GM12865 (cell line): ENCODE data around the gene PTPN2.

Experiments
- DNase-seq: peaks from one replicate; pipeline ENCODE4 v3.0.0; 2010; ENCODE audit warnings: low read depth
- H3K4me3 ChIP-seq: 2 replicates; pipeline ENCODE4 v1.5.1; 2011; ENCODE audit warnings: mild to moderate bottlenecking, low read depth, low read length, control low read depth
- TF ChIP-seq, protein P1 (sequence below): IDR thresholded peaks from 2 replicates; pipeline ENCODE4 v1.5.1; 2011; ENCODE audit warnings: low read length, control low read depth, low read depth, inconsistent platforms; ENCODE audit not compliant: insufficient read depth; ENCODE audit errors: missing control alignments

Gene PTPN2

GRCh38 chr18:12750715-12751502, 133.1 kb downstream of the PTPN2 start:
- H3K4me3 ChIP-seq, result no peak overlapping the region
- no peak for DNase-seq
- TF ChIP-seq, protein P1, sequence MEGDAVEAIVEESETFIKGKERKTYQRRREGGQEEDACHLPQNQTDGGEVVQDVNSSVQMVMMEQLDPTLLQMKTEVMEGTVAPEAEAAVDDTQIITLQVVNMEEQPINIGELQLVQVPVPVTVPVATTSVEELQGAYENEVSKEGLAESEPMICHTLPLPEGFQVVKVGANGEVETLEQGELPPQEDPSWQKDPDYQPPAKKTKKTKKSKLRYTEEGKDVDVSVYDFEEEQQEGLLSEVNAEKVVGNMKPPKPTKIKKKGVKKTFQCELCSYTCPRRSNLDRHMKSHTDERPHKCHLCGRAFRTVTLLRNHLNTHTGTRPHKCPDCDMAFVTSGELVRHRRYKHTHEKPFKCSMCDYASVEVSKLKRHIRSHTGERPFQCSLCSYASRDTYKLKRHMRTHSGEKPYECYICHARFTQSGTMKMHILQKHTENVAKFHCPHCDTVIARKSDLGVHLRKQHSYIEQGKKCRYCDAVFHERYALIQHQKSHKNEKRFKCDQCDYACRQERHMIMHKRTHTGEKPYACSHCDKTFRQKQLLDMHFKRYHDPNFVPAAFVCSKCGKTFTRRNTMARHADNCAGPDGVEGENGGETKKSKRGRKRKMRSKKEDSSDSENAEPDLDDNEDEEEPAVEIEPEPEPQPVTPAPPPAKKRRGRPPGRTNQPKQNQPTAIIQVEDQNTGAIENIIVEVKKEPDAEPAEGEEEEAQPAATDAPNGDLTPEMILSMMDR, result no peak

DNA sequence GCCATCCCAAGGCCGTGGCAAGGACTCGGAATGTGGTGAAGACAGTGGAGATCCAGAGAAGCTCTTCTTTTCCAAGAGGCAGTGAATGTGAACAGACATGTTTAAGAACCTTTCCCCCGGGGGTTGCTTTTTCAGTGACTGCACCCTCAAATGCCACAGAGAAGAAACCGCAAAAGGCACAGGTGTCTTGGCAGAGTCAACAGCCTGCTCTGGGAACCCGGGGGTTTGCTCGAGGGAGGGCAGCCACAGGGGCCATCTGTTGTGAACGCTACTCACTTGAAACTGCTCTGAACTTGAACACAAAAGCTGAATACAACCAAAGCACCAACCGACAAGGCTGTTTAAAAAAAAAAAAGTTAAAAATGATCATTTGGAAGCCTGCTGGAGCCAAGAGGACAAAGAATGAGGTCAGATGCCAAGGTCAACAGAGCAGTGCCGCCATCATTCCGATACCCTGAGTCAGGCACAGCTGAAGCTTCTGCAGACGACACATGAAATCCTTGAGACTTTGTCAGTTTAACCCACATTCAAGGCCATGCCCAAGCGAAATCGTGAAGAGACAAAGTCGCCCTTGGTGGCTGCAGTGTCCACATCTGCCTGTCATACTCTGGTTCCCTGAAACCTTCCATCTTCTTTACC, 133.8 kb downstream of the PTPN2 start:
- no peak overlapping the region for H3K4me3 ChIP-seq
- DNase-seq, result peak; percentile 47
- TF ChIP-seq, protein P1, result no peak

GRCh38 chr18:12749121-12749520, 134.9 kb downstream of the PTPN2 start:
- TF ChIP-seq, protein P1, result no peak
- no peak for DNase-seq
- no peak overlapping the region for H3K4me3 ChIP-seq

GRCh38 chr18:12748671-12749070, 135.4 kb downstream of the PTPN2 start:
- H3K4me3 ChIP-seq, result no peak overlapping the region
- TF ChIP-seq, protein P1, result no peak
- no peak for DNase-seq

DNA sequence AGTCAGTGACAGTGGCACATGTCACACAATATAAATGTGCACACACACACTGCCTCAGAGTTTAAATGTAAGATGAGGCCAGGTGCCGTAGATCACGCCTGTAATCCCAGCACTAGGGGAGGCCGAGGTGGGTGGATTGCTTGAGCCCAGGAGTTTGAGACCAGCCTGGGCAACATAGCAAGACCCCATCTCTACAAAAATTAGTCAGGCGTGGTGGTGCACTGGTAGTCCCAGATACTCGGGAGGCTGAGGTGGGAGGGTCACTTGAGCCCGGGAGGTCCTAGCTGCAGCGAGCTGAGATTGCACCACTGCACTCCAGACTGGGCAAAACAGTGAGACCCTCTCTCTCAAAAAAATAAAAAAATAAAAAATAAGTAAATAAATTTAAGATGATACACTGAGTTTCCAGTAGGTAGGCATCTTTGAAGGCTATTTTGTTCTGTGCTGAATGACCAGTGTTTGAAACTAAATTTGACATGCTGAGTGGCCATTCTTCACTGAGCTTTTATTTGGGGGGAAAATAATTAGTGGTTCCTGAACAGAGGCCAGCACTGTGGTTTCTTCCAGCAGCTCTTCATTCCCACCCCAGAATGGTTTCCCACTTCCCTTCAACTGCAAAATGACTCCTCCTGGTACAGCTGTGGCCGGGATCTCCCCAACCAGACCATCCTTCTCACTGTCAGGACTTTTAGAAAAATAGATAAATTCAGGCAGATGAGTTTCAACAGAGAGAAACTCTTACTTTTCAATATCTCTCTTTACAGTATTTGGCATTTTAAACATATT, 136.3 kb downstream of the PTPN2 start:
- no peak for DNase-seq
- H3K4me3 ChIP-seq, result no peak overlapping the region
- TF ChIP-seq, protein P1, result no peak

GRCh38 chr18:12745095-12745795, 138.8 kb downstream of the PTPN2 start:
- DNase-seq, result no peak
- TF ChIP-seq, protein P1, result no peak

More at GRCh38 chr18:12745095-12745795, 138.8 kb downstream of the PTPN2 start:
- H3K4me3 ChIP-seq, result no peak overlapping the region
